K562 (cell line): Measurements from ENCODE around the gene FDPS. TPM values are rescaled to one million over a fixed set of nuclear protein-coding genes. Genes with fewer than 3 reads are reported as not detected.

ENCODE experiments used
- ARNT ChIP-seq, 2 experiments: fragments of 450-650 bp; IDR thresholded peaks; 2 replicates each; pipeline ENCODE4 v1.6.1; 2016; ENCODE audit warnings: mild to moderate bottlenecking in 1 of 2
- BCOR ChIP-seq: fragments of 450-650 bp; IDR thresholded peaks from 2 replicates; pipeline ENCODE4 v1.6.1; 2016
- FOXA1 ChIP-seq: fragments of 450-650 bp; IDR thresholded peaks from 2 replicates; pipeline ENCODE4 v1.6.1; 2016; ENCODE audit warnings: mild to moderate bottlenecking, borderline replicate concordance
- IRF2 ChIP-seq: sonication (generic); formaldehyde crosslinking; IDR thresholded peaks from 2 replicates; pipeline ENCODE4 v1.8.1; 2022; ENCODE audit warnings: mild to moderate bottlenecking, missing genetic modification reagents
- KLF10 ChIP-seq: fragments of 250-450 bp; sonication (Bioruptor Pico); IDR thresholded peaks from 2 replicates; pipeline ENCODE4 v1.6.1; 2021; ENCODE audit warnings: matching md5 sums
- KLF13 ChIP-seq: fragments of 450-650 bp; IDR thresholded peaks from 2 replicates; pipeline ENCODE4 v1.6.1; 2016; ENCODE audit warnings: missing genetic modification characterization, low read depth, mild to moderate bottlenecking, missing compliant biosample characterization, moderate library complexity, borderline replicate concordance
- MEF2D ChIP-seq: conservative IDR thresholded peaks from 2 replicates; pipeline ENCODE4 v1.6.1; 2016; ENCODE audit warnings: low read depth, missing genetic modification characterization, missing compliant biosample characterization
- NFRKB ChIP-seq: fragments of 450-650 bp; IDR thresholded peaks from 2 replicates; pipeline ENCODE4 v1.6.1; 2016; ENCODE audit warnings: low read depth
- POLR2A ChIP-seq: fragments of 450-650 bp; conservative IDR thresholded peaks from 2 replicates; pipeline ENCODE4 v1.6.1; 2016
- RAD51 ChIP-seq: fragments of 450-650 bp; IDR thresholded peaks from 2 replicates; pipeline ENCODE4 v1.7.1; 2016; ENCODE audit warnings: low read depth, mild to moderate bottlenecking, borderline replicate concordance
- RBM25 ChIP-seq: fragments of 200-400 bp; formaldehyde crosslinking; IDR thresholded peaks from 2 replicates; pipeline ENCODE4 v1.6.1; 2018; ENCODE audit warnings: low read length, low read depth, moderate library complexity; ENCODE audit not compliant: severe bottlenecking
- SIX5 ChIP-seq, 2 experiments: IDR thresholded peaks; 2 replicates each; pipeline ENCODE4 v1.6.1; 2011; ENCODE audit warnings: low read length in 2 of 2, borderline replicate concordance in 1 of 2, low read depth in 1 of 2, mild to moderate bottlenecking in 1 of 2, moderate library complexity in 1 of 2; ENCODE audit not compliant: insufficient read depth in 1 of 2
- SMAD4 ChIP-seq: fragments of 250-450 bp; sonication (Bioruptor Pico); conservative IDR thresholded peaks from 2 replicates; pipeline ENCODE4 v1.8.0; 2021; ENCODE audit warnings: inconsistent platforms, mild to moderate bottlenecking, moderate library complexity
- STAT5B ChIP-seq: fragments of 250-450 bp; sonication (Bioruptor Pico); IDR thresholded peaks from 2 replicates; pipeline ENCODE4 v1.8.0; 2021; ENCODE audit warnings: mild to moderate bottlenecking, inconsistent platforms
- TRIM24 ChIP-seq, 2 experiments: fragments of 450-650 bp; IDR thresholded peaks; 2 replicates each; pipeline ENCODE4 v1.6.1; 2016
- ZNF212 ChIP-seq: fragments of 450-650 bp; formaldehyde crosslinking; IDR thresholded peaks from 2 replicates; pipeline ENCODE4 v1.4.0; 2020; ENCODE audit warnings: mild to moderate bottlenecking
- ZNF75A ChIP-seq: fragments of 450-650 bp; formaldehyde crosslinking; IDR thresholded peaks from 2 replicates; pipeline ENCODE4 v1.4.0; 2020; ENCODE audit warnings: mild to moderate bottlenecking
- ZNF766 ChIP-seq: fragments of 200-800 bp; sonication (Bioruptor generic); conservative IDR thresholded peaks from 2 replicates; pipeline ENCODE4 v1.6.1; 2016; ENCODE audit warnings: missing genetic modification characterization, missing compliant biosample characterization
- ZSCAN32 ChIP-seq: fragments of 450-650 bp; formaldehyde crosslinking; IDR thresholded peaks from 2 replicates; pipeline ENCODE4 v1.4.0; 2020; ENCODE audit warnings: mild to moderate bottlenecking, moderate library complexity
- polyA plus RNA-seq, 8 experiments: library from polyadenylated mRNA; depleted of rRNA in 4 of 8; stranded (reverse) in 5 of 8; unstranded in 3 of 8; fragments of >200 nt; fragmentation: Nextera tagmentation in 2 of 8; fragmentation: Illumina TruSeq in 1 of 8; extraction: Ambion mirVana in 2 of 8; extraction: Trizol in 1 of 8; gene quantifications; 2 replicates each; pipeline versions ENCODE4 v1.2.1 to v1.2.3, GENCODE V29; 2011 to 2014; ENCODE audit warnings: inconsistent platforms in 1 of 8, missing spikeins in 1 of 8
- total RNA-seq, 7 experiments: library from RNA; depleted of rRNA in 6 of 7; stranded (reverse); fragments of >200 nt in 6 of 7; fragmentation: Illumina TruSeq in 2 of 7; extraction: Trizol in 2 of 7; gene quantifications; 2 replicates each; pipeline versions ENCODE4 v1.2.1 to v1.2.3, GENCODE V29; 2011 to 2021; ENCODE audit warnings: low replicate concordance in 1 of 7
- TF ChIP-seq, protein P1 (sequence below): fragments of 200-800 bp; sonication (Bioruptor generic); IDR thresholded peaks from 2 replicates; pipeline ENCODE4 v1.6.1; 2017; ENCODE audit warnings: missing genetic modification characterization, missing compliant biosample characterization
- TF ChIP-seq, protein P2 (sequence below): fragments of 450-650 bp; conservative IDR thresholded peaks from 2 replicates; pipeline ENCODE4 v1.6.1; 2016; ENCODE audit warnings: missing genetic modification characterization, low read depth, mild to moderate bottlenecking, control low read depth, missing compliant biosample characterization
- TF ChIP-seq, protein P3 (sequence below): fragments of 200-800 bp; sonication (Bioruptor generic); IDR thresholded peaks from 2 replicates; pipeline ENCODE4 v1.6.1; 2016; ENCODE audit warnings: missing genetic modification characterization, missing compliant biosample characterization

The FDPS gene
- total and polyA plus RNA-seq, 9 of the 15 experiments (the other 6 are each of a cell fraction or from before 2014, with no cell fraction given) = 247 to 884 (median 360) TPM

DNA sequence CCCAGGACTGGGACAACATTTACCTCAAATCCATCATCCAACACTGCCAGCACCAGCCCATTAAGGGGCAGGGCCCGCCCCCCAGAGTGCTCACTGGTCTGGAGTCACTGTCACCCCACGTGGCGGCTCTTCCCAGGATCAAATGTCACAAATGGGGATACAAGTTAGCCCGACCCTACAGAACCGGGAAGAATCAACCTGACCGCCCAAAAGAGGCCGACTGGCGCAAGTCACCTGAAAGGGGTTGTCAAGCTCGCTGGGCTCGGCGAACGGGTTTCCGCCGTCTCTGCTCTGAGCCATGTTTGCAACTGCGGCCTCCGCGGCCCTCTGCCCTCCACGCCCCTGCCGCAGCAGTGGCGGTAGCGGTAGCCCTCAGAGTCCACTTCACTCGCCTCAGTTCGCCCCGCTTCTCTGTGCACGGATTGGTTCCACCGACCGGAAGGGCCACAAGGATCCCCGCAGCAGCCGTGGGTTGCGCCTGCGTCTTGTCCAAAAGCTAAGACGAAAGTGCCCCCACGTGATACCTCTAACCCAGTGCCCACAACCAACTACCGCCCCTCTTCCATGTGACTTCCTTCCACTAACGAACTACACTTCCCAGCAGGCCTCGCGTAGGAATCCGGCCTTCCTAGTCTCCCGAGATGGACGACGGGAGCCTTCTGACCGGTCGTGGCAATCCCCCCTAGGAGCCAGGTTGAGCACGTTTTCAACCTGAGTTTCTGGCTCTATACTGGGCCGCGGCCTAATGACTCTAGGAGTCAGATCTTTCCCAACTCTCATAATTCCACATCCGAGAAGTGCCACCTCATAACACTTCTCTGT lies 46.6 kb upstream of the FDPS start, which contains the start of gene SCAMP3 (continued):
- no peak for TF ChIP-seq ZNF766 (CRISPR knock-in tag)
- peak; percentile 93 for TF ChIP-seq POLR2A
- no peak for TF ChIP-seq MEF2D (tag)
- TF ChIP-seq TRIM24 (IDR thresholded peaks at IDR 0.05) = no peak
- TF ChIP-seq, protein P1, sequence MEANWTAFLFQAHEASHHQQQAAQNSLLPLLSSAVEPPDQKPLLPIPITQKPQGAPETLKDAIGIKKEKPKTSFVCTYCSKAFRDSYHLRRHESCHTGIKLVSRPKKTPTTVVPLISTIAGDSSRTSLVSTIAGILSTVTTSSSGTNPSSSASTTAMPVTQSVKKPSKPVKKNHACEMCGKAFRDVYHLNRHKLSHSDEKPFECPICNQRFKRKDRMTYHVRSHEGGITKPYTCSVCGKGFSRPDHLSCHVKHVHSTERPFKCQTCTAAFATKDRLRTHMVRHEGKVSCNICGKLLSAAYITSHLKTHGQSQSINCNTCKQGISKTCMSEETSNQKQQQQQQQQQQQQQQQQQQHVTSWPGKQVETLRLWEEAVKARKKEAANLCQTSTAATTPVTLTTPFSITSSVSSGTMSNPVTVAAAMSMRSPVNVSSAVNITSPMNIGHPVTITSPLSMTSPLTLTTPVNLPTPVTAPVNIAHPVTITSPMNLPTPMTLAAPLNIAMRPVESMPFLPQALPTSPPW (CRISPR knock-in tag) = peak; percentile 81
- no peak for TF ChIP-seq NFRKB
- TF ChIP-seq KLF10 (CRISPR knock-in tag) = no peak; the same call in 1 of the 2 replicates
- TF ChIP-seq, protein P2, sequence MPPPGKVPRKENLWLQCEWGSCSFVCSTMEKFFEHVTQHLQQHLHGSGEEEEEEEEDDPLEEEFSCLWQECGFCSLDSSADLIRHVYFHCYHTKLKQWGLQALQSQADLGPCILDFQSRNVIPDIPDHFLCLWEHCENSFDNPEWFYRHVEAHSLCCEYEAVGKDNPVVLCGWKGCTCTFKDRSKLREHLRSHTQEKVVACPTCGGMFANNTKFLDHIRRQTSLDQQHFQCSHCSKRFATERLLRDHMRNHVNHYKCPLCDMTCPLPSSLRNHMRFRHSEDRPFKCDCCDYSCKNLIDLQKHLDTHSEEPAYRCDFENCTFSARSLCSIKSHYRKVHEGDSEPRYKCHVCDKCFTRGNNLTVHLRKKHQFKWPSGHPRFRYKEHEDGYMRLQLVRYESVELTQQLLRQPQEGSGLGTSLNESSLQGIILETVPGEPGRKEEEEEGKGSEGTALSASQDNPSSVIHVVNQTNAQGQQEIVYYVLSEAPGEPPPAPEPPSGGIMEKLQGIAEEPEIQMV = no peak
- TF ChIP-seq FOXA1 = no peak
- TF ChIP-seq RBM25 = no peak
- no peak for TF ChIP-seq STAT5B
- TF ChIP-seq IRF2 (CRISPR knock-in tag) = no peak
- TF ChIP-seq ZNF212 (CRISPR knock-in tag) = 0 out of 2 replicates have a peak, but pooled peaks have one; percentile 25
- TF ChIP-seq RAD51 = peak; percentile 97
- TF ChIP-seq, protein P3, sequence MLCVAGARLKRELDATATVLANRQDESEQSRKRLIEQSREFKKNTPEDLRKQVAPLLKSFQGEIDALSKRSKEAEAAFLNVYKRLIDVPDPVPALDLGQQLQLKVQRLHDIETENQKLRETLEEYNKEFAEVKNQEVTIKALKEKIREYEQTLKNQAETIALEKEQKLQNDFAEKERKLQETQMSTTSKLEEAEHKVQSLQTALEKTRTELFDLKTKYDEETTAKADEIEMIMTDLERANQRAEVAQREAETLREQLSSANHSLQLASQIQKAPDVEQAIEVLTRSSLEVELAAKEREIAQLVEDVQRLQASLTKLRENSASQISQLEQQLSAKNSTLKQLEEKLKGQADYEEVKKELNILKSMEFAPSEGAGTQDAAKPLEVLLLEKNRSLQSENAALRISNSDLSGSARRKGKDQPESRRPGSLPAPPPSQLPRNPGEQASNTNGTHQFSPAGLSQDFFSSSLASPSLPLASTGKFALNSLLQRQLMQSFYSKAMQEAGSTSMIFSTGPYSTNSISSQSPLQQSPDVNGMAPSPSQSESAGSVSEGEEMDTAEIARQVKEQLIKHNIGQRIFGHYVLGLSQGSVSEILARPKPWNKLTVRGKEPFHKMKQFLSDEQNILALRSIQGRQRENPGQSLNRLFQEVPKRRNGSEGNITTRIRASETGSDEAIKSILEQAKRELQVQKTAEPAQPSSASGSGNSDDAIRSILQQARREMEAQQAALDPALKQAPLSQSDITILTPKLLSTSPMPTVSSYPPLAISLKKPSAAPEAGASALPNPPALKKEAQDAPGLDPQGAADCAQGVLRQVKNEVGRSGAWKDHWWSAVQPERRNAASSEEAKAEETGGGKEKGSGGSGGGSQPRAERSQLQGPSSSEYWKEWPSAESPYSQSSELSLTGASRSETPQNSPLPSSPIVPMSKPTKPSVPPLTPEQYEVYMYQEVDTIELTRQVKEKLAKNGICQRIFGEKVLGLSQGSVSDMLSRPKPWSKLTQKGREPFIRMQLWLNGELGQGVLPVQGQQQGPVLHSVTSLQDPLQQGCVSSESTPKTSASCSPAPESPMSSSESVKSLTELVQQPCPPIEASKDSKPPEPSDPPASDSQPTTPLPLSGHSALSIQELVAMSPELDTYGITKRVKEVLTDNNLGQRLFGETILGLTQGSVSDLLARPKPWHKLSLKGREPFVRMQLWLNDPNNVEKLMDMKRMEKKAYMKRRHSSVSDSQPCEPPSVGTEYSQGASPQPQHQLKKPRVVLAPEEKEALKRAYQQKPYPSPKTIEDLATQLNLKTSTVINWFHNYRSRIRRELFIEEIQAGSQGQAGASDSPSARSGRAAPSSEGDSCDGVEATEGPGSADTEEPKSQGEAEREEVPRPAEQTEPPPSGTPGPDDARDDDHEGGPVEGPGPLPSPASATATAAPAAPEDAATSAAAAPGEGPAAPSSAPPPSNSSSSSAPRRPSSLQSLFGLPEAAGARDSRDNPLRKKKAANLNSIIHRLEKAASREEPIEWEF (CRISPR knock-in tag) = no peak
- TF ChIP-seq ARNT (IDR thresholded peaks at IDR 0.05) = no peak
- no peak; the same call in 1 of the 2 replicates for TF ChIP-seq KLF13 (tag)
- peak; percentile 49 for TF ChIP-seq ZSCAN32 (CRISPR knock-in tag)
- TF ChIP-seq BCOR = no peak
- TF ChIP-seq ZNF75A (CRISPR knock-in tag) = peak; percentile 65; the same call in 1 of the 2 replicates
- TF ChIP-seq SIX5 (IDR thresholded peaks at IDR 0.05; ENCODE audit: borderline replicate concordance in 1 of 2, insufficient read depth in 1 of 2, low read depth in 1 of 2, low read length in 2 of 2) = peak; percentile 86 to 87
- no peak; the same call in 1 of the 2 replicates for TF ChIP-seq SMAD4 (CRISPR knock-in tag)
